Coronary artery (tissue), 2 donors: ENCODE measurements around the gene BORCS8.
A peak's percentile ranks its signal among the peaks of the same experiment; 100 is the strongest.
"Not testable (repeated sequence)": the region's sequence is repeated elsewhere in the genome, so short reads cannot be mapped to it uniquely, and the experiment has no call there.

Experiments used
- DNase-seq: peaks from one replicate; pipeline ENCODE4 v3.0.0-alpha.2; 2017; ENCODE audit warnings: low spot score
- H3K27ac ChIP-seq, 2 donors: fragments of 200-600 bp; sonication (generic); one replicate each; pipeline ENCODE4 v1.5.1; 2016 to 2019
- H3K4me3 ChIP-seq: fragments of 200-600 bp; sonication (generic); 2 replicates; pipeline ENCODE4 v1.5.1; 2016; ENCODE audit warnings: mild to moderate bottlenecking, moderate library complexity
- TF ChIP-seq, protein P1 (sequence below): fragments of 200-600 bp; sonication (generic); IDR thresholded peaks from one replicate; pipeline ENCODE4 v1.5.1; 2019; ENCODE audit warnings: antibody characterized with exemption

The BORCS8 gene

DNA sequence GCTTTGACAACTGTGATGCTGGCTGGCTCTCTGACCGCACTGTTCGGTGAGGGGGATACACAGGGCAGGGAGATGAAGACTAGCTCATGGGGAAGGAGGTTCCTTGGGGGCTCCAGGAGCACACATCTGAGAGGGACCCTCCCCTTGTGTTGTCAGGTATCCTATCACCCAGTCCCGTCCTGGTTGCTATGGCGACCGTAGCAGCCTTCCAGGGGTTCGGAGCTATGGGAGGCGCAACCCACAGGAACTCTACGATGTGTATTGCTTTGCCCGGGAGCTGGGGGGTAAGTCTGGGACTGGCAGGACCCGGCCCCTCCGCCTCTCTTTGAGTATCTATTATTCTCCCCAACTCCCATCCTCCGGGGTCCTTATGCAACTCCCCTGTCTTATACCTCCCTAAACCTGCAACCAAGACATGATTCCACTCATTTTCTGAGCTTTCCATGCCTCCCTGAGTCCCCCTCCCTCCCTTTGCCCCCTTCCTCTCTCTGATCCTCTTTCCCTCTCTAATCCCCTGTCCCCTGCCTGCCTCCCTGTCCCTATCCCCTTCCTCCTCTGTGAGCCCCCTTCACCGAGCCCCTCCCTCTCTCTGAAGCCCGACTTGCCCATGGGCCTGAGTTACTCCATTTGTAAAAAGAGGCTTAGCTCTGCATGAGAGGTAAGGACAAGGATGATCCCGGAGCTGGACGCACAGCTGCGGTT, 32.3 kb upstream of the BORCS8 start:
- no peak for DNase-seq
- no peak overlapping the region for H3K27ac ChIP-seq
- TF ChIP-seq, protein P1, sequence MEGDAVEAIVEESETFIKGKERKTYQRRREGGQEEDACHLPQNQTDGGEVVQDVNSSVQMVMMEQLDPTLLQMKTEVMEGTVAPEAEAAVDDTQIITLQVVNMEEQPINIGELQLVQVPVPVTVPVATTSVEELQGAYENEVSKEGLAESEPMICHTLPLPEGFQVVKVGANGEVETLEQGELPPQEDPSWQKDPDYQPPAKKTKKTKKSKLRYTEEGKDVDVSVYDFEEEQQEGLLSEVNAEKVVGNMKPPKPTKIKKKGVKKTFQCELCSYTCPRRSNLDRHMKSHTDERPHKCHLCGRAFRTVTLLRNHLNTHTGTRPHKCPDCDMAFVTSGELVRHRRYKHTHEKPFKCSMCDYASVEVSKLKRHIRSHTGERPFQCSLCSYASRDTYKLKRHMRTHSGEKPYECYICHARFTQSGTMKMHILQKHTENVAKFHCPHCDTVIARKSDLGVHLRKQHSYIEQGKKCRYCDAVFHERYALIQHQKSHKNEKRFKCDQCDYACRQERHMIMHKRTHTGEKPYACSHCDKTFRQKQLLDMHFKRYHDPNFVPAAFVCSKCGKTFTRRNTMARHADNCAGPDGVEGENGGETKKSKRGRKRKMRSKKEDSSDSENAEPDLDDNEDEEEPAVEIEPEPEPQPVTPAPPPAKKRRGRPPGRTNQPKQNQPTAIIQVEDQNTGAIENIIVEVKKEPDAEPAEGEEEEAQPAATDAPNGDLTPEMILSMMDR, result no peak
- peak overlapping the region; percentile 64 for H3K4me3 ChIP-seq

- TF ChIP-seq, protein P1, result no peak
Measured at GRCh38 chr19:19223636-19224035, 31.7 kb upstream of the BORCS8 start.

DNA sequence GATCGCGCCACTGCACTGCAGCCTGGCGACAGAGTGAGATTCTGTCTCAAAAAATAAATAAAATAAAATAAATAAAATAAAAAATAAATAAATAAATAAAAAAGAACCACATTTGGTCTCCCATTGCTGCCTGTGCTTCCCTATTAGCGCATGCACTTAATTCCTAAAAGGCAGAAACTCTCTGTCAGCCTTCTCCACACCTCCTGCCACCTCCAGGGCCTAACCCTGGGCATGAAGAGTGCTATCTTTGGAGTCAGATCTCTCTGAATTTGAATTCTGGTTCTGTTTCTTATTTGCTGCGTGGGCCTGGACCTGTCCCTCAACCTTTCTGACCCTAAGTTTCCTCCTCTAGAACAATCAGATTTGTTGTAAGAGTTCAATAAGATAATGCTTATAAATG, 31.1 kb upstream of the BORCS8 start:
- no peak for DNase-seq

More at GRCh38 chr19:19223636-19224035, 31.7 kb upstream of the BORCS8 start:
- DNase-seq, result no peak
- no peak overlapping the region for H3K27ac ChIP-seq
- H3K4me3 ChIP-seq, result no peak overlapping the region

GRCh38 chr19:19221000-19221399, 29.0 kb upstream of the BORCS8 start:
- H3K27ac ChIP-seq, H3K4me3 ChIP-seq, DNase-seq: not testable (repeated sequence)

More for the DNA sequence above, 31.1 kb upstream of the BORCS8 start:
- Histone ChIP-seq H3K4me3 (no peak overlapping the region), H3K27ac (no peak overlapping the region)
- TF ChIP-seq, protein P1, result no peak

DNA sequence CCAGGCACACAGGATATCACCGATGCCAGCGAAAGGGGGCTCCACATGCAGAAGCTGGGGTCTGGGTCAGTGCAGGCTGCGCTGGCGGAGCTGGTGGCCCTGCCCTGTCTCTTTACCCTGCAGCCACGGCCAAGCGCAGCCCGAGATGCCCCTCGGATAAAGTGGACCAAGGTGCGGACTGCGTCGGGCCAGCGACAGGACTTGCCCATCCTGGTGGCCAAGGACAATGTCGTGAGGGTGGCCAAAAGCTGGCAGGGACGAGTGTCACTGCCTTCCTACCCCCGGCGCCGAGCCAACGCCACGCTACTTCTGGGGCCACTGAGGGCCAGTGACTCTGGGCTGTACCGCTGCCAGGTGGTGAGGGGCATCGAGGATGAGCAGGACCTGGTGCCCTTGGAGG, 27.0 kb upstream of the BORCS8 start:
- DNase-seq, result no peak
- TF ChIP-seq, protein P1, result no peak
- no peak overlapping the region for H3K27ac ChIP-seq
- no peak overlapping the region for H3K4me3 ChIP-seq

DNA sequence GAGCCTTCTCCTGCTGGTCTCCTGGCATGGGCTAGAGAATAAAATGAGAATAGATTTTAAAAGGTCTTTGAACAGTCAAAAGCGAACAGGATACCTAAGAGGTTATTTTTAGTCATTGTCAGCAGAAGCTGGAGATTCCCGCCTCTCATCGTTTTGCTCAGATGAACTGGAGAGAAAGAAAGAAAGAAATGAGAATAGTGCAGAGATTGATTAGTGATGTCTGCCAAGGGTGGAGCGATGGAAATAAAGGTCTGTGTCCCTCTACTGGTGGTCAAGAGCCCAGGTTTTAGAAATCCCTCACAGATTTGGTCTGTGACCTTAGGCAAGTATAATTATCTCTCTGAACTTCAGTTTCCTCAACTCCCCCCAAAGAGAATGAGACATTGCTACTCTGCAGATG, 25.1 kb upstream of the BORCS8 start:
- DNase-seq, result no peak
- Histone ChIP-seq H3K4me3 (no peak overlapping the region), H3K27ac (no peak overlapping the region)
- TF ChIP-seq, protein P1, result no peak

DNA sequence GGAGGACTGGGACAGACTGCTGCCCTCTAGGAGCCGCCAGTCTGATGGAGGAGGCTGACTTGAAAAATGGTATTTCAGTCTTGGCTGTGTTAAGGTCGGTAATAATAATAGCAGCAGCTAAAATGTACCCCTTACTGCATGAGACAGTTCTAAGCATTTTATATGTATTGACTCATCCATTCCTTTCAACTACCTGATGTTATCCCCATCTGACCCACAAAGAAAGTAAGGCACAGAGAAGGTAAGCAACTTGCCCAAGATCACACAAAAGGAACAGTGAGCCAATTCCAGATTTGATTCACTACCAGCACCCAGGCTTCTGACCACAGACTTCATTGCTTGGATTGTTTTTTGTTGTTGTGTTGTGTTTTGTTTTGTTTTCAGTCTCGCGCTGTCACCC, 23.8 kb upstream of the BORCS8 start:
- no peak overlapping the region for H3K4me3 ChIP-seq
- no peak for DNase-seq
- H3K27ac ChIP-seq, result no peak overlapping the region
- TF ChIP-seq, protein P1, result no peak
